NCI-H2107 treated with DMSO at 0.1 percent for 48 hours (cell line): ENCODE results near the gene HOXA2.

Source experiments
- DNase-seq: peaks from one replicate; lab custom pipeline; 2025; ENCODE audit not compliant: unreplicated experiment; lab: John Stamatoyannopoulos, UW

Gene HOXA2

DNA sequence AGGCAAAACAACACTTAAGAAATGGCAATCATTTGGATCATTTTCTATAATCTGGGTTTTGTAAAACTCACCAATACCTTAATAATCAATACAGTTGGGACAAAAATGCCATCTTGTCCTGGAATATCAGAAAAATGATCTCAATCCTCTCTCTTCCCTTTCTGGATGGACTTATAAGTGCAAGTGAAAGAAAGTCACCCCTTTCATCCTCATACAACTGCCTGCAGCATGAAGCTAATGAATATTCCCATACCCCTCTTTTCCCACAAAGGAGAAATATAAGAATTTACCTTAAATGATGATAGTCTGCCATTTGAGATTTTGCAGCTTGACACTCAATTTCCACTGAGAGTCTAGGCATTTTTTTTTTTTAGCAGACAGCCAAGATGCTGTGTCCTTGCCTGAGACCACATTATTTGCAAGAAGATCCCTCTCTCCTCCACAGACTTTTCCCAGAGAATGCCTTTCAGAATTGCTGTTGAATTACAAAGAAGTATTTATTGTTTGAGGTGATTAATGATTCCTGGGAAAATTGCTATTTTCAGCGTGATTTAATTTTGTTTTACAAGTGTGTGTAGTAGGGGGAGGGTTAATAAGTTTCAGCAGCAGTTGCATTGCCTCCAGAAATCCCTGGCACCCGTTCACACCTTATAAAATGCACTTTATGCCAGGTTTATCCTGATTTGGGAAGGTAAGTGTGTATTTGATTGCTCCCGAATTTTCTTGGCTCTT, 24.3 kb upstream of the HOXA2 start:
- no peak for DNase-seq

DNA sequence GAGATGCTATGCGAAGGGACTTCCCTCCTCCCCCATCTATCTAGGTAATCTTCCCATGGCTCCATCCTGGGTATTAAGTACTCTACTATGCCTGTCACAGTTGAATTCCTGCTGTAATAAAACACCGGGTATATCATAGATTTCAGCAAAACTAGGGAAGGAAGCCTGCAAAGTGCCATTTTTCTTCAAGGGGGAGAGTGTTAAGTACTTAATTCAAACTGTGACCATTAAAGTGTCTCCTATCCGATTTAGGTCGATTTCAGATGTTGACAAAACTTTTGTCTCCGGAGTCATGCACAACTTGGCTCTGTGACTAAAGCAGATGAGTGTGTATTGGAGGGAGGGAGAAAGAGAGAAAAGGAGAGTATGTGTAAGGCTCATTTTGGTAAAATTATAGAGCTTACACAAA, 23.5 kb upstream of the HOXA2 start:
- no peak for DNase-seq

- DNase-seq = no peak
Observed at GRCh38 chr7:27124902-27125689, 22.6 kb upstream of the HOXA2 start.

DNA sequence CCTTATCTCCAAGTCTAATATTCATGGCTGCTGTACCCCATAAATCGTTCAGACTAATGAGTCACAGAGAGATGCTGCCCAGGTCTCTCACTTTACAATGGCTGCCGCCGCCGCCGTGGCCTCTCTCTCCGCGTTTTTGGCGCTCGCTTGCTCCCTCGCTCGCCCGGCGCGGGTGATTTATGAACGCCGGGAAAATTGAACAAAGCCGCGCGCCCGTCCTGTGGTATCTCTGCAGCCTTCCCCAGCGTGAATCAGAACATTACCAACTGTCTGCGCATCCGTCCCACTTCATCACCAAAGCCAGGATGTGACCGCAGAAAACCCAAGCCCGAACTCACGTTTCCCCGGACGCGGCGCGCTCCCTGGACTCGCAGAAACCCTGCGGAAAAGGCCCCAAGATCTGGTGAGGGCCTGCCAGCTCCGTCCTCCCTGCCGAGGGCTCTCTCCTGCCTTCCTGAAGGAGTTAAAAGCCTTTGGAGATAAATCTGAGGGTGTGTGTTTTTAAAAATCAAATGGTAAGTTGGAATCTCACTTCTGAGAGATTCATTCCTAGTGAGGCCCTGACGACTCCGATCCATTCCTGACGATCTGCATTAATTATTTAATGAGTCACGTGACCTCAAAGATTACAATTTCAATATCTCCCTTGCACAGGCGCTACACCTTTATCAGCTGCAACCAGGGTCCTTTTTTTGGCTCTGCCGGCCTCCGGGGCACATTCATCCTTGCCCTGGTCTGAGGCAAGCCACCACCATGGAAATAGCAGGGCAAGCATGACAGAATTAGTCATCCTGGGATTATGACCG, 21.8 kb upstream of the HOXA2 start:
- no peak for DNase-seq

GRCh38 chr7:27123477-27124053, 21.1 kb upstream of the HOXA2 start:
- DNase-seq = no peak

DNA sequence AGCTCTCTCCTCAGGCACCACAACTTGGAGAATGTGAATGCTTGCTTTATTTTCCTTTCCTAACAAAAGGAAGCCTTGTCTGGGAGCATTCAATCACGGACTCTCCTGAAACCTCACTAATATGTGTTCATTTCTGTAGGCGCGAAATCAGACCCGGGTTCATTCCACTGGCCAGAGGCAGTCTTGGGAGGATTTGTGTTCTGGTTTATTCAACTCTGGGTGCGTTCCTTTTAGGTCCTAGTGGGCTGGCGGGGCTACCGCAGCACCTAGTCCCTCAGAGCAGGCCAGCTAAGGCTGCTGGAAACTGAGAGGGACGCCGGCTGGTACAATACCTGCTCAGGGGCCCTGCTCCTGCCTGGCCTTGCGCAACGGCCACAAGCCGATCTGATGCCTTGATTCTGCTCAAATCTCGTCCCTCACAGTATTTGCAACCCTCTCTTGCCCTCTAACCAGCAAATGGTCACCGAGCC, 20.6 kb upstream of the HOXA2 start:
- DNase-seq = no peak

DNA sequence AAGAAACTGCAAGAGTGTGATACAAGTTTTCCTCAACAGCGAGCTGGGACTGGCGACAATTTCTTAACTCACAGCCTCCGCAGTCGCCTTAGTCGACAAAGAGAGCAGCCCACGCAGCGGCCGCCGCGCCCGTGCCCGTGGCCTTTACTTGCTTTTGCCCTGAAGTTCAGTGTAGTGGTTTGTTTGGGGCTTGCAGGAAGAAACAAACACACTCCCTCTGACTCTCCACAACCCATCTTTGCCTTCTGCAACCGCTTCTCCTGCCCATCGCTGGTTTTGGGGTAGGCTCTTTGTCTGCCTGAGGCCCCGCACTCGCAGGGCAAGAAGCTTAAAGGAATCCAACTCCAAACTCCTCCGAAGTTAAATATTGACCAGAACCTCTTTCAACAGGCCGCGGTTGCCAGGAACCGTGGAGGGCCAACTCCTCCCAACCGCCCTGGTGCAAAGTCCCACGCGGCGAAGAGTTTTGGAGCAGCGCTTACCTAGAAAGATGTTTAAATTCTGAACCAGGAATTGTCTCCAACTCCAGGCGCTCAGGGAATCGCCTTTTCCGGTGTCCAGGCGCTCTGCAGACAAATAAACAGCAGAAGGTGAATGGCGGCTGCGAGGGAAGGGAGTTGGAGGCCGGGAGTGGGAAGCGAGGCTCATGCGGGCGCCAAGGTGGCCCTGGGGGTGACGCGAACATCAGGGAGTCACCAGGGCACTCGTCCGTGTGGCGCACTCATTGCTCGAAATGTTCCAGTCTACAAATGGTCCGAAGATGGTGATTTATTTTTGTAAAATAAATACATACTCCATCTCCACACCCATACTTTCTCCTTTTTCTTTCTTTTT, 19.8 kb upstream of the HOXA2 start:
- DNase-seq = no peak

- no peak for DNase-seq
Observed at GRCh38 chr7:27121684-27122076, 19.2 kb upstream of the HOXA2 start.

DNA sequence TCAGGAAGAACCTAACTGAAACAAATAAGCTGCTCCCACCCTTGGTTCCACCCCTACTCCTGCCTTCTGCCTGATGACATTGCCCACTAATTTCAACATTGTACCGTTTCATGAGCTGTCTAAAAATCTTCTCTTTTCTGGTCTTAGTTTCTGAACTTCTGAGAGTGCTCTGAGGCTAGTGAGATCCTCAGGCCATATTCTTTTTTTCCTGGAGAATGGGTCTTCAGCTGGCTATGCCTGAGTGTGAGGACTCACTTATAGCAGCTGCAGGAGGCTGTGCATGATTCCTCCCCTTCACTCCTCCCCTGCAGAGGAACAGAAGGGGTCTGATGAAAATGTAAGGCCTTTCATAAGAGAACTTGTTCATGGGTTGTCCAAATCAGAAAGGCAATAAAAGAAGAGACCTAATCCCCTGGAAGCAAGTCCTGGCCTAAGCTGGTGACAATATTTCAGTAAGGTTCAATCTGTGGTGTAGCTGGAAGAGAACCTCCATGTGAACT, 17.0 kb upstream of the HOXA2 start:
- DNase-seq = no peak

DNA sequence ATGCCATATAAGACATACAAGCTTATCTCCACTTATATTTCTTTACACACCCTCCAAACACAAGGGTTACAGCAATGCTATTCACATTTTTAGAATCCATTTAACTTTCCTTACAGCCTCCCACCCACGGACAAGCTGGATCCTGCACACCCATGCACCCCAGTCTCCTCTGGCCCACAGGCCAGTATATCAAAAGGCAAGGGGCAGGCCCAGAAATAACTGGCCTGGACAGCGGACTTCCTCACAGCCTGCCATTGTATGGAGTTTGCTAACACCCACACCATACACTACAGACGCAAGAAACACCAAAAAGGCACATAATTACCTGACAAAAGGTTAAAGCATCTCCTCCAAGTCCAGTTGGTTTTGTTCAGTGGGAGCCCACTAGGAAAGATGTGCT, 16.1 kb upstream of the HOXA2 start:
- DNase-seq = no peak

DNA sequence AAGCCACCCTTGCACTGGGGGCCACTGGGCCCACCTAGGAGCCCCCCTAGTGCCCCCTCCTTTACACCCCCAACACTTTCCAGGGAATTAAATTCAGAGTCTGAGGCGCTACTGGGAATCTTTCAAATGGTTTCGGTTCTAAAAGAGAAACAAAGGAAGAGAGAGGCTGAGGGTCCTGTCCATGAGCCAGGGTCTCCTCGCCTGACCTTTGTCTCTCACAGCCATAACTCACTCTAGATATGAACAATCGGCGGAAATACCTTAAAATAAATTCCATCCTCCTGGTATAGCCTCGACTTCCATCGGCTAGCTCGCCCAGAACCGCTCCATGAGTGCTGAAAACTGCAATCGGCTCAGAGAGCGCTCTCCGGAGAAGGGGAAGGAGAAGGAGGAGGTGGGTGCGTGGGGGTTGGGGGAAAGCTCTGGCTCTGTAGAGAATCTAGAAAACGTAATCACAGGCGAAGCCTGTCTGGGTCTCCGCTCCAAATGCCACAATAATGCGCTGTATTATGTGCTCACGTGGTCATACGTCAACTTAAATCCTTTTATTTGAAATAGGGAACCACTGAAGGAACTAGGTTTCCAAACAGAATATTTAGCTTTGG, 15.5 kb upstream of the HOXA2 start:
- DNase-seq = no peak

- DNase-seq = no peak
Observed at GRCh38 chr7:27116962-27117886, 14.7 kb upstream of the HOXA2 start.

DNA sequence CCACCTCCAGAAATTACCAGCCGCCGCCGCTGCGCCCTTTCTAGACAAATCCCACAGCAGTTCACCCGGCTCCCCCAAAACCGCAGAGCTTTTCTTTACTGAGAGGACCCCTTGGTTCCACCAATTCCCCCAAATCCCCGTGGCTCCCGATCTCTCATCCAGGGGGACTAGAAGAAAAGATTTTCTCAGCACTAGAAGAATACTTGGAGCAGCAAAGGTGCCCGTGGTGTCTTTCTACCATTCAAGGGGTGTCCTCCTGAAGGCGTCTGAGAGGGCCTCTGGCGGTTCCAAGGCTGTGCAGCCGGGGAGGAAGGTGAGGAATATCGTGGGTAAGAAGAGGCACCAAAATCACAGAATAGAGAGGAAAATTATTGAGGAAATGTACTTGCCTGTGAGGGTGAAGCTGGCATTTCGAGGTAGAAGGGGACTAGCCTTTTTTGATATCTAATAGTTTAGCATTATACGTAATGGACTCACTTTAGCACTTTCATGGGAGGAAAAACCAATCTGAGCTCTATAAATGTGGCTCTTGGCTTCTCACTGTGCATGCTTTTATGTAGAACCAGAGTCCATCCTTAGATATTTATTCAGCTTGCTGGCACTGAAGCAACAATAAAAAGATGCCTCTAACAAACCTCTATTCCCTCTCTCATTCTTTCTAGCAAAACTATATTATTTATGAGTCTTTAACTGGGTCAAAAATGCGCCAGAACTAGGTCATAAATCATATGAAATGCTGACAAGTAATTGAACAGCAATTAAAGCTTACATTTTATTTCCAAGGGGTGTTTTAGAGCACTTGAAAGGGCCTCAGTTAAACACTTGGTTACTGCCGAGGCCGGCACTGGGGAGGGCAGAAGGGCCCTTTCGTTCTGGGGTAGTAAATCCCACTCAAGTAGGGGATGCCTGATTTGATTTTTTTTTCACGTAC, 13.8 kb upstream of the HOXA2 start:
- no peak for DNase-seq

- DNase-seq = no peak
Observed at GRCh38 chr7:27115221-27116026, 12.9 kb upstream of the HOXA2 start.

GRCh38 chr7:27114881-27115220, 12.4 kb upstream of the HOXA2 start:
- no peak for DNase-seq

DNA sequence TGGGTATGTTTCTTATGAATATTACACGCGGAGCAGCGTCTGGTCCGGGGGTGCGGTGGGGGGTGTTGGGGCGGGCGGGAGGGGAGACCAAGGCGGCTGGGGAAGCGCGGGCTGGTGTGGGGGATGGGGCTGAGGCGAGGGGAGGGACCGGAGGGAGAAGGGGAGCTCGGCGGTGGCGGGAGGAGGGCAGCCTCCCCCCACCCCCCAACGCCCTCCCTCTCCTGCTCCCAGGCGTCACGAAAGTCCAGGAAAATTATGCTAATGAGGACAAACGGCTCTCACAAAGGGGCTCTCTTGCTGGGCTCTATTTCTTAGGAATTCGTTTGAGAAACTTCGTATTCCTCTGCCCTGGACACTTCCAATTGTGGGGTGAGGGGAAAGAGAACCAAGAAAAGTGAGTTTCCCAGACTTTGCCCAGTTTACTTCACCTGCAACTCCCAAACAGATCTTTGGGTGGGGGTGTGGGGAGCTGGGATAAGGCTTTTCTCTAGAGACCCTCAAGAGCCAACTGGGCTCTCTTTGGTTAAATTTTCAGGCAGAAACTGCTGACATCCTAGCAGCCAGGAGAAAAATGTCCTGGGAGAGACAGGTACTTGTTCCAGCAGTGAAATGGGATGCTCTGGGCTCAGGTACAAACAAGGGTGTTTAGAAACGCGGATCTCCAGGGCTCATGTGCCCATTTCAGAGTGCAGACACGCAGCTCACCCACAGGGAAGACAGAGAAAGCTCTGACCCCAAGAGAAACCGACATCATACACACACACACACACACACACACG, 11.7 kb upstream of the HOXA2 start:
- DNase-seq = no peak
